HT1080 (cell line): Measurements from ENCODE around the gene CLINT1. TPM values are rescaled to one million over a fixed set of nuclear protein-coding genes. Genes with fewer than 3 reads are reported as not detected.
"Not testable (repeated sequence)": the region's sequence is repeated elsewhere in the genome, so short reads cannot be mapped to it uniquely, and the experiment has no call there.

Experiments
- DNase-seq: peaks from one replicate; pipeline ENCODE4 v3.0.0-alpha.2; 2015; ENCODE audit warnings: low read depth
- polyA plus RNA-seq, 2 experiments: library from polyadenylated mRNA; depleted of rRNA; stranded (reverse); fragments of >200 nt; gene quantifications; 2 replicates each; pipeline ENCODE4 v1.2.3, GENCODE V29; 2015
- total RNA-seq: library from RNA; depleted of rRNA; stranded (reverse); fragments of >200 nt; shearing (Covaris generic); gene quantifications from 2 replicates; pipeline ENCODE4 v1.2.3, GENCODE V29; 2014; rRNA removed

CLINT1 gene
- 76.8 and 95.5 TPM in 2 replicates for total RNA-seq
- 45.3 and 47.8 TPM in 2 replicates for polyA plus RNA-seq (2015; cell fraction: cytosol; rRNA removed)
- polyA plus RNA-seq (2015; cell fraction: nucleus; rRNA removed) = 110 and 118 TPM in 2 replicates

- peak; percentile 87 for DNase-seq
Observed at GRCh38 chr5:157858527-157859226, at the start of gene CLINT1. TSS of gene CLINT1 (minus strand) at chr5:157859145. CDS start at chr5:157858970, 175 bp downstream.

GRCh38 chr5:157908459-157908858 is 49.5 kb upstream of the CLINT1 start:
- no peak for DNase-seq

- DNase-seq = no peak
Observed at GRCh38 chr5:157907479-157907878, 48.5 kb upstream of the CLINT1 start.

- DNase-seq = no peak
Observed at GRCh38 chr5:157903117-157903450, 44.1 kb upstream of the CLINT1 start.

- no peak for DNase-seq
Observed at GRCh38 chr5:157902449-157903116, 43.6 kb upstream of the CLINT1 start.

- no peak for DNase-seq
Observed at GRCh38 chr5:157900644-157901043, 41.7 kb upstream of the CLINT1 start.

- DNase-seq = no peak
Observed at GRCh38 chr5:157893611-157894010, 34.7 kb upstream of the CLINT1 start.

GRCh38 chr5:157892974-157893373 is 34.0 kb upstream of the CLINT1 start:
- no peak for DNase-seq

- no peak for DNase-seq
Observed at GRCh38 chr5:157890836-157891597, 32.1 kb upstream of the CLINT1 start.

- no peak for DNase-seq
Observed at GRCh38 chr5:157888814-157889532, 30.0 kb upstream of the CLINT1 start.

- no peak for DNase-seq
Observed at GRCh38 chr5:157886796-157887380, 27.9 kb upstream of the CLINT1 start.

- not testable (repeated sequence) for DNase-seq
Observed at GRCh38 chr5:157885051-157885450, 26.1 kb upstream of the CLINT1 start.

GRCh38 chr5:157881498-157881897 is 22.6 kb upstream of the CLINT1 start:
- not testable (repeated sequence) for DNase-seq

GRCh38 chr5:157877821-157878220 is 18.9 kb upstream of the CLINT1 start:
- DNase-seq = no peak

GRCh38 chr5:157874861-157875260 is 15.9 kb upstream of the CLINT1 start:
- no peak for DNase-seq

GRCh38 chr5:157870837-157871834 is 12.2 kb upstream of the CLINT1 start:
- DNase-seq = peak; percentile 81

GRCh38 chr5:157867751-157868387 is 8.9 kb upstream of the CLINT1 start:
- no peak for DNase-seq

- no peak for DNase-seq
Observed at GRCh38 chr5:157866536-157866935, 7.6 kb upstream of the CLINT1 start.

GRCh38 chr5:157865781-157866180 is 6.8 kb upstream of the CLINT1 start:
- DNase-seq = no peak
